NCI-H1105 treated with DMSO at 0.1 percent for 48 hours (cell line): ENCODE measurements around the gene ANKRD2.
"Not testable (repeated sequence)": the region's sequence is repeated elsewhere in the genome, so short reads cannot be mapped to it uniquely, and the experiment has no call there.

Experiments
- DNase-seq: peaks from one replicate; lab custom pipeline; 2025; lab: John Stamatoyannopoulos, UW

ANKRD2 gene

DNA sequence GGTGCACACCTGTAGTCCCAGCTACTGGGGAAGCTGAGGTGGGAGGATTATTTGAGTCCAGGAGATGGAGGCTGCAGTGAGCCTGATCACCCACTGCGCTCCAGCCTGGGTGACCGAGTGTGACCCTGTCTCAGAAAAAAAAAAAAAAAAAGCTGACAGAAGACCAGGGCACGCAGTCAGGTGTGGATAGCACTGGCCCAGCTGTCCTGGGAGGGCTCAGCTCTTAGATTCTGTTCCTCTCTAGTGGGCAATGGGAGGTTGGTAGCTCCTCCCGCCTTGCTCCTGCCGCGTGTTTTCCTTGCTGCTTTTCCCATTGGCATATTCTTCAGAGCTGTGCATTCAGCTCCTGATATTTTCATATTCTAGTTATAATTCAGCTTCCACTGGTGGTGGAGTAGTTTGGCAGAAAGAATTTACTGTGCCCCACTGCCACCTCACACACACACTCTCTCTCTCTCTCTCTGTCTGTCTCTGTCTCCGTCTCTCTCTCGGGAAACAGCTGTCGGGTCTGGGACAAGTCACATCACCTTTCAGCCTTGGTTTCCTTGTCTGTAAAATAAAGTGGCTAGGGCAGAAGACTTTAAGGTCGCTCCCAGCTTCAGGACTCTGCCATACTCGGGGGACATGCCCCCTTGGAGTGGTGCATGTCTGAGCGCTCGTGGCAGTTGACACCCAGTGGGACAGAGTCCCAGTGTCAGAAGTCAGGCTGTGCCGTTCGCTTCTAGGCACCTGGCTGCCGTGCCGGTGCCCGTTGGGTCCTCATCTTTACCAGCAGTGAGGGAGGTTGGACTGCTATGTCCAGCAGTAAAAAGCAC is 25.9 kb upstream of the ANKRD2 start:
- no peak for DNase-seq

DNA sequence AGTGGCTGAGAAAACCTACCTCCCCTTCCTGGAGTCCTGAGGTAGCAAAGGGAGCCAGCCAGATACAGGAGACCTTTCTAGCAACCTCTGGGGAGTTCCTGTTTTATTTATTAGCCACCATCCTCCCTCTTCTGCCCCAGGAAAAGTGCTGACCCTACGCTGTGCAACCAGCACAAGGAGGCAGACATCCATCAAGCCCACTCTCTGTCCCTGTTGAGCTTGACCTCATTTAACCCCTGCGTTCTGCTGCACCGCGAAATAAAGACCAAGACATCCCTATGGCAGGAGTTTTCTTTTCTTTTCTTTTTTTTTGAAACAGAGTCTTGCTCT is 25.3 kb upstream of the ANKRD2 start:
- DNase-seq = no peak

DNA sequence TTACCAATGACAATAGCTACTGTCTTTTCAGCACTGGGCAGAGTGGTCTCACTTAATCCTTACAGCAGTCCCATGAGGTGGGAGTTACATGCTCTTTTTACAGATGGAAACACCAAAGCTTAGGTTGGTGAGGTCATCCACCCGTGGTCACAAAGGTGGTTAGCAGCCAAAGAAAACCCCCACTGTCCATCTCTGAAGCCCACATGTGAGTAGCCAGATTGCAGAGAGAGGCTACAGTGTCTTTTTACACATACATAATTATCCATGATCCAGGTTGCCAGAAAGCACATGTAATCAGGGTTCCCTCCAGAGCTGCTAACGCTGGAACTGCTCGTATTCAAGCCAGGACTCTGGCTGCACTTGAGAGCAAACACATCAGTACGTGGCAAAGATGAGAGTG is 24.6 kb upstream of the ANKRD2 start:
- no peak for DNase-seq

- DNase-seq = no peak
Measured at GRCh38 chr10:97548828-97549455, 23.6 kb upstream of the ANKRD2 start.

GRCh38 chr10:97549587-97550322 is 22.8 kb upstream of the ANKRD2 start:
- DNase-seq = peak; percentile 16

DNA sequence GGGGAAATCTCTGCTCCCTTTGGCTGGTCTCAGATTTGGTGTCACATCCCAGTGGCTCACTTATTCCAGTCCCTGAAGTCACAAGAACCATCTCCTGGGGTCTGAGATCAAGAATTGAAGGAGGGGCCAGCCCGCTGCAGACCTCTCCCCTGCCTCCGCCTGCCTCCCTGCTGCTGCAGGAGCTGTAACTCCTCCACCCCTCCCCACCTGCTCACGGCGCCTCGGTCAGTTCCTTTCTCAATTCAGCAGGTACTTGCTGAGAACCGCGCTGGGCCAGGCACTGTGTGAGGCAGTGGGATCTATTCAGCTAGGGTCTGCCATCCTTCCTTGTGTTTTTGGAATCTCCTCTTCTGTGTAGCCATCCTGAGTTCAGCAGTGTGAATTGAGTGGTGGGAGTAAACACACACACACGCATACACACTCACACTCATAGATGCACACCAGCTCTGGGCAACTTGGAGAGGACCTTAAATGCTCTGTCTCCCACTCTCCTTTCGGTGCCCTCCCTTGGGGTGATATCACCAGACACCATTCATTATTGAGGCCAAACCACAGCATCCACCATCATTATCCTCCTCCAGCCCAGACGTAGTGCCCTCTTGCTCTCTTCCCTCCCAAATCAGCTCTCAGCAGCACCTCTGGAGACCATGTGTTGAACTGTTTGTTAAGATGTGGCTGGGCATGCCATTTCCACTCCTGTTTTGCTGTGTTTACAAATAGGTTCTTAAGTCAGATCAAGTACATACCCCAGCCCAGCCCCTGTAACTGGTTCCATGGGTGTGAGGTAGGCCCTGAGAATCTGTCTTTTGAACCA is 22.0 kb upstream of the ANKRD2 start:
- DNase-seq = no peak

GRCh38 chr10:97551271-97551670 is 21.3 kb upstream of the ANKRD2 start:
- DNase-seq = no peak

DNA sequence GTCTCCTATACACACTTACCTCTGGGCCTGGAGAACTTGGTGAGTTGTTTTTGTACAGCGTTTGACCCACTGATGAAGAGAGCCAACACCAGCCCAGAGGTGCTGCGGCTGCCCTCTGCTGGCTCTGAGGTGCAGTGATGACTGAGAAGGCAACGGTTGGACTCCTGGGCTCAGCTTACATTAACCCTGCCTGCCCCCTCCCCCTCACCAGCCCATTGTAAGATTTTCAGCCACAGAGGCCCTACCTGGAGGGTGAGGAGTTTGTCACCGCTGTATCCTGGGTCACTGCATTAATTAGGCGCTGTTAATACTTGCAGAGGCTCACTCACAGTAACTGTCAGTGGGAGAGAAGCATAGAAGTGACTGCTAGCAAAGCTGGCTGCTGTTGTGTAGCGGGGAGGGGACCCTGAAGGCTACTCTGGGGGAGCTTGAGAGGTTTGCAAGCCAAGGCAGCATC is 19.0 kb upstream of the ANKRD2 start:
- DNase-seq = peak; percentile 55

DNA sequence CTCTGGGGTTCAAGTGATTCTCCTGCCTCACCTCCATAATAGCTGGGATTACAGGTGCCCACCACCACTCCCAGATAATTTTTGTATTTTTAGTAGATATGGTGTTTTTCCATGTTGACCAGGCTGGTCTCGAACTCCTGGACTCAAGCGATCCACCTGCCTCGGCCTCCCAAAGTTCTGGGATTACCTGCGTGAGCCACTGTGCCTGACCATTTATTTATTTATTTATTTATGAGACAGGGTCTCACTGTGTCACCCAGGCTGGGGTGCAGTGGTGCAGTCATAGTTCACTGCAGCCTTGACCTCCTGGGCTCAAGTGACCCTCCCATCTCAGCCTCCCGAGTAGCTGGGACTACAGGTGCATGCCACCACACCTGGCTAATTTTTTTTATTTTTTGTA is 18.2 kb upstream of the ANKRD2 start:
- not testable (repeated sequence) for DNase-seq

DNA sequence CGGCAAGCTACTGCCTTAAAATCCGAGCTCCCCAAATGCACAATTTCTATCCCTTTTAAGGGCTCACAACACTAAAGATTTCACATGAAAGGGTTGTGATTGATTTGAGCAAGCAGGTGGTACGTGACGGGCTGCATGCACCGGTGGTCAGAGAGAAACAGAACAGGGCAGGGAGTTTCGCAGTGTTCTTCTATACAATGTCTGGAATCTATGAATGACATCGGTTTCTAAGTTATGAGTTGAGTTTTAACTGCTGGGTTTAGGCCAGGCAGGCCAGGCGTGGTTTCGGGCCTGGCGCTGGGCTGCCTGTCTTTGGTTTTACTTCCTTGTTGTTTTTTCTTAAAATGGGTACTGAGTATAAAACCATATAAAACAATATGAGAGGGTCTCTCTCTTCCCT is 17.0 kb upstream of the ANKRD2 start:
- DNase-seq = not testable (repeated sequence)

GRCh38 chr10:97560731-97561381 is 11.7 kb upstream of the ANKRD2 start:
- not testable (repeated sequence) for DNase-seq

GRCh38 chr10:97561386-97562077 is 11.0 kb upstream of the ANKRD2 start:
- not testable (repeated sequence) for DNase-seq

GRCh38 chr10:97562329-97562728 is 10.2 kb upstream of the ANKRD2 start:
- not testable (repeated sequence) for DNase-seq

- no peak for DNase-seq
Measured at GRCh38 chr10:97563337-97563736, 9.2 kb upstream of the ANKRD2 start.

- no peak for DNase-seq
Measured at GRCh38 chr10:97564776-97565175, 7.8 kb upstream of the ANKRD2 start.

- DNase-seq = no peak
Measured at GRCh38 chr10:97566336-97566996, 6.1 kb upstream of the ANKRD2 start.

- DNase-seq = no peak
Measured at GRCh38 chr10:97567891-97568290, 4.7 kb upstream of the ANKRD2 start.

DNA sequence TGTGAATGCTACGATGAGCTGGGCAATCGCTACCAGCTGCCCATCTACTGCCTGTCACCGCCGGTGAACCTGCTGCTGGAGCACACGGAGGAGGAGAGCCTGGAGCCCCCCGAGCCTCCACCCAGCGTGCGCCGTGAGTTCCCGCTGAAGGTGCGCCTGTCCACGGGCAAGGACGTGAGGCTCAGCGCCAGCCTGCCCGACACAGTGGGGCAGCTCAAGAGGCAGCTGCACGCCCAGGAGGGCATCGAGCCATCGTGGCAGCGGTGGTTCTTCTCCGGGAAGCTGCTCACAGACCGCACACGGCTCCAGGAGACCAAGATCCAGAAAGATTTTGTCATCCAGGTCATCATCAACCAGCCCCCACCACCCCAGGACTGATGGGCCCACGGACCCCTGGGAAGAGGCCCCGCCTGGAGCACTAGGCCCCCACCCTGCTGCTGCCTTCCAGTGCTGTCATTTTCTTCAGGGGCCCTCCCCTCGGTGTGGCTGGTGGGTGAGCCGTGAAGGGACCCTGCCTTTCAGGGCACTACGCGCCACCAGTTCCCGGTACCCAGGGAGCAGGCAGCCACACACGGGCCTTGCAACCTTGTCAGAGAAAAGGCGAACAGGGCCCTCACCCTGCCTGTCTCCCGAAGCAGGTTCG is 2.3 kb upstream of the ANKRD2 start:
- no peak for DNase-seq

- no peak for DNase-seq
Measured at GRCh38 chr10:97570789-97571471, 1.6 kb upstream of the ANKRD2 start.
